CD4-positive, alpha-beta T cell treated with Interleukin-4 for 4 hours (primary cell): ENCODE results near the gene MAGI2.
"Not testable (repeated sequence)": the region's sequence is repeated elsewhere in the genome, so short reads cannot be mapped to it uniquely, and the experiment has no call there.

Experiments used
- DNase-seq: peaks from one replicate; pipeline ENCODE4 v3.0.0-alpha.2; 2020

The MAGI2 gene

GRCh38 chr7:78002715-78003114 is 1450.8 kb downstream of the MAGI2 start:
- DNase-seq, result no peak

GRCh38 chr7:78002021-78002420 is 1451.4 kb downstream of the MAGI2 start:
- no peak for DNase-seq

- DNase-seq, result not testable (repeated sequence)
Measured at GRCh38 chr7:77999168-77999567, 1454.3 kb downstream of the MAGI2 start.

- no peak for DNase-seq
Measured at GRCh38 chr7:77995717-77996116, 1457.8 kb downstream of the MAGI2 start.

- no peak for DNase-seq
Measured at GRCh38 chr7:77993838-77994237, 1459.6 kb downstream of the MAGI2 start.

- DNase-seq, result no peak
Measured at GRCh38 chr7:77991656-77992055, 1461.8 kb downstream of the MAGI2 start.

GRCh38 chr7:77989981-77990566 is 1463.4 kb downstream of the MAGI2 start:
- DNase-seq, result no peak

GRCh38 chr7:77985974-77986339 is 1467.5 kb downstream of the MAGI2 start:
- DNase-seq, result no peak

GRCh38 chr7:77985232-77985973 is 1468.1 kb downstream of the MAGI2 start:
- no peak for DNase-seq

- DNase-seq, result no peak
Measured at GRCh38 chr7:77983973-77984372, 1469.5 kb downstream of the MAGI2 start.

- DNase-seq, result no peak
Measured at GRCh38 chr7:77982926-77983550, 1470.4 kb downstream of the MAGI2 start.

- no peak for DNase-seq
Measured at GRCh38 chr7:77980087-77980713, 1473.3 kb downstream of the MAGI2 start.

- no peak for DNase-seq
Measured at GRCh38 chr7:77979219-77979618, 1474.2 kb downstream of the MAGI2 start.

- DNase-seq, result no peak
Measured at GRCh38 chr7:77975672-77976480, 1477.6 kb downstream of the MAGI2 start.

GRCh38 chr7:77971726-77972125 is 1481.7 kb downstream of the MAGI2 start:
- DNase-seq, result no peak

- no peak for DNase-seq
Measured at GRCh38 chr7:77967429-77967828, 1486.0 kb downstream of the MAGI2 start.
